ENCODE data around the gene HDAC3.

Gene HDAC3

GRCh38 chr5:141590127-141590526, 46.5 kb downstream of the HDAC3 start:
- Histone ChIP-seq H3K36me3 (ENCODE audit: control insufficient read depth, low read depth, low read length) (peaks cover 10% of the 10 kb centered on the region), H3K4me3 (ENCODE audit: low read length) (no peak overlapping the region), H3K9ac (ENCODE audit: low read length) (no peak overlapping the region), H3K9me3 (ENCODE audit: control insufficient read depth, low read depth, low read length) (no peaks in the 10 kb centered on the region), H3K27ac (ENCODE audit: low read length) (no peak overlapping the region), H3K27me3 (ENCODE audit: control insufficient read depth, insufficient read depth, low read length) (no peaks in the 10 kb centered on the region), H3K4me1 (ENCODE audit: control insufficient read depth, low read depth, low read length) (no peaks in the 10 kb centered on the region)

- H3K4me1 ChIP-seq (ENCODE audit: control insufficient read depth, low read depth, low read length), result no peaks in the 10 kb centered on the region
- no peaks in the 10 kb centered on the region for H3K9me3 ChIP-seq (ENCODE audit: control insufficient read depth, low read depth, low read length)
- H3K36me3 ChIP-seq (ENCODE audit: control insufficient read depth, low read depth, low read length), result peaks cover 40% of the 10 kb centered on the region
- H3K27me3 ChIP-seq (ENCODE audit: control insufficient read depth, insufficient read depth, low read length), result no peaks in the 10 kb centered on the region
- no peak overlapping the region for H3K27ac ChIP-seq (ENCODE audit: low read length)
- no peak overlapping the region for H3K4me3 ChIP-seq (ENCODE audit: low read length)
- no peak overlapping the region for H3K9ac ChIP-seq (ENCODE audit: low read length)
These were observed 50.4 kb downstream of the HDAC3 start for GRCh38 chr5:141586246-141586645.

- Histone ChIP-seq H3K9ac (ENCODE audit: low read length) (no peak overlapping the region), H3K4me1 (ENCODE audit: control insufficient read depth, low read depth, low read length) (no peaks in the 10 kb centered on the region), H3K4me3 (ENCODE audit: low read length) (no peak overlapping the region), H3K27me3 (ENCODE audit: control insufficient read depth, insufficient read depth, low read length) (no peaks in the 10 kb centered on the region), H3K9me3 (ENCODE audit: control insufficient read depth, low read depth, low read length) (no peaks in the 10 kb centered on the region), H3K36me3 (ENCODE audit: control insufficient read depth, low read depth, low read length) (peaks cover 46% of the 10 kb centered on the region), H3K27ac (ENCODE audit: low read length) (no peak overlapping the region)
These were observed 51.1 kb downstream of the HDAC3 start for GRCh38 chr5:141585594-141585993.

- H3K4me1 ChIP-seq (ENCODE audit: control insufficient read depth, low read depth, low read length), result no peaks in the 10 kb centered on the region
- H3K36me3 ChIP-seq (ENCODE audit: control insufficient read depth, low read depth, low read length), result peaks cover 78% of the 10 kb centered on the region
- H3K27ac ChIP-seq (ENCODE audit: low read length), result no peak overlapping the region
These were observed 62.5 kb downstream of the HDAC3 start for GRCh38 chr5:141574122-141574510.

GRCh38 chr5:141573489-141574121, 63.0 kb downstream of the HDAC3 start:
- H3K36me3 ChIP-seq (ENCODE audit: control insufficient read depth, low read depth, low read length), result peaks cover 73% of the 10 kb centered on the region

More at GRCh38 chr5:141574122-141574510, 62.5 kb downstream of the HDAC3 start:
- Histone ChIP-seq H3K9me3 (ENCODE audit: control insufficient read depth, low read depth, low read length) (no peaks in the 10 kb centered on the region), H3K4me3 (ENCODE audit: low read length) (no peak overlapping the region), H3K9ac (ENCODE audit: low read length) (no peak overlapping the region), H3K27me3 (ENCODE audit: control insufficient read depth, insufficient read depth, low read length) (no peaks in the 10 kb centered on the region)

More at GRCh38 chr5:141573489-141574121, 63.0 kb downstream of the HDAC3 start:
- H3K9me3 ChIP-seq (ENCODE audit: control insufficient read depth, low read depth, low read length), result no peaks in the 10 kb centered on the region
- H3K9ac ChIP-seq (ENCODE audit: low read length), result no peak overlapping the region
- H3K4me1 ChIP-seq (ENCODE audit: control insufficient read depth, low read depth, low read length), result no peaks in the 10 kb centered on the region
- H3K27me3 ChIP-seq (ENCODE audit: control insufficient read depth, insufficient read depth, low read length), result no peaks in the 10 kb centered on the region
- no peak overlapping the region for H3K27ac ChIP-seq (ENCODE audit: low read length)
- no peak overlapping the region for H3K4me3 ChIP-seq (ENCODE audit: low read length)
